Embryonic facial prominence (tissue), 1 donor: ENCODE measurements around the gene DROSHA.
"Not testable (repeated sequence)": the region's sequence is repeated elsewhere in the genome, so short reads cannot be mapped to it uniquely, and the experiment has no call there.

Experiments
- DNase-seq: peaks from one replicate; pipeline ENCODE4 v3.0.0-alpha.2; 2016; ENCODE audit errors: extremely low spot score

DROSHA gene

GRCh38 chr5:31378838-31379237 is 153.1 kb downstream of the DROSHA start:
- no peak for DNase-seq

GRCh38 chr5:31378136-31378535 is 153.8 kb downstream of the DROSHA start:
- no peak for DNase-seq

- DNase-seq: no peak
Observed at GRCh38 chr5:31377274-31377946, 154.5 kb downstream of the DROSHA start.

- DNase-seq: no peak
Observed at GRCh38 chr5:31375999-31376720, 155.7 kb downstream of the DROSHA start.

GRCh38 chr5:31372124-31372523 is 159.8 kb downstream of the DROSHA start:
- DNase-seq: no peak

- DNase-seq: no peak
Observed at GRCh38 chr5:31366941-31367340, 165.0 kb downstream of the DROSHA start.

- no peak for DNase-seq
Observed at GRCh38 chr5:31365776-31366175, 166.1 kb downstream of the DROSHA start.

GRCh38 chr5:31364881-31365636 is 166.8 kb downstream of the DROSHA start:
- no peak for DNase-seq

- no peak for DNase-seq
Observed at GRCh38 chr5:31362931-31363568, 168.8 kb downstream of the DROSHA start.

- no peak for DNase-seq
Observed at GRCh38 chr5:31362529-31362900, 169.4 kb downstream of the DROSHA start.

- not testable (repeated sequence) for DNase-seq
Observed at GRCh38 chr5:31361704-31362528, 170.0 kb downstream of the DROSHA start.

GRCh38 chr5:31361234-31361633 is 170.7 kb downstream of the DROSHA start:
- no peak for DNase-seq

GRCh38 chr5:31359839-31360238 is 172.1 kb downstream of the DROSHA start:
- no peak for DNase-seq

GRCh38 chr5:31357038-31357437 is 174.9 kb downstream of the DROSHA start:
- no peak for DNase-seq

GRCh38 chr5:31355337-31355736 is 176.6 kb downstream of the DROSHA start:
- no peak for DNase-seq
